Measurements from ENCODE around the gene COQ4.

DNA sequence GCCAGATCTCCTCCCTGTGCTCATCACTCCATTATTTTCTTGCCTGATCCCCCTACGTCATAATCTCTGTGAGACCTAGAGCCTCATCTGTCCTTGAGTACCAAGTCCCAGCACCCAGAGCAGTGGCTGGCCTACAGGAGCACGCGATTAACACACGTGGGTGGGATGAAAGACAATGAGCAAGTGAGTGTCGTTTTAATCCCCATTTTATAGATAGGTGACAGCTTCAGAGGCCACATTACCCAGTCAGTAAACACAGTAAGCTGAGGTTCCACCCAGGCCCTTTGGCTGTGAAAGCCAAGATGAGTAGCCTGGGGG is 17.7 kb upstream of the COQ4 start:
- TF ChIP-seq, protein P1, sequence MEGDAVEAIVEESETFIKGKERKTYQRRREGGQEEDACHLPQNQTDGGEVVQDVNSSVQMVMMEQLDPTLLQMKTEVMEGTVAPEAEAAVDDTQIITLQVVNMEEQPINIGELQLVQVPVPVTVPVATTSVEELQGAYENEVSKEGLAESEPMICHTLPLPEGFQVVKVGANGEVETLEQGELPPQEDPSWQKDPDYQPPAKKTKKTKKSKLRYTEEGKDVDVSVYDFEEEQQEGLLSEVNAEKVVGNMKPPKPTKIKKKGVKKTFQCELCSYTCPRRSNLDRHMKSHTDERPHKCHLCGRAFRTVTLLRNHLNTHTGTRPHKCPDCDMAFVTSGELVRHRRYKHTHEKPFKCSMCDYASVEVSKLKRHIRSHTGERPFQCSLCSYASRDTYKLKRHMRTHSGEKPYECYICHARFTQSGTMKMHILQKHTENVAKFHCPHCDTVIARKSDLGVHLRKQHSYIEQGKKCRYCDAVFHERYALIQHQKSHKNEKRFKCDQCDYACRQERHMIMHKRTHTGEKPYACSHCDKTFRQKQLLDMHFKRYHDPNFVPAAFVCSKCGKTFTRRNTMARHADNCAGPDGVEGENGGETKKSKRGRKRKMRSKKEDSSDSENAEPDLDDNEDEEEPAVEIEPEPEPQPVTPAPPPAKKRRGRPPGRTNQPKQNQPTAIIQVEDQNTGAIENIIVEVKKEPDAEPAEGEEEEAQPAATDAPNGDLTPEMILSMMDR (IDR thresholded peaks at IDR 0.05) = no peak
- no peak for TF ChIP-seq POLR2A (IDR thresholded peaks at IDR 0.05)
